GM21381 (cell line): Measurements from ENCODE around the gene LPO.

Source experiments
- ATAC-seq: cut with Tn5 transposase; IDR thresholded peaks from one replicate; pipeline ENCODE4 v1.9.1; 2021; ENCODE audit warnings: mild to moderate bottlenecking, moderate library complexity; ENCODE audit not compliant: unreplicated experiment

Gene LPO

DNA sequence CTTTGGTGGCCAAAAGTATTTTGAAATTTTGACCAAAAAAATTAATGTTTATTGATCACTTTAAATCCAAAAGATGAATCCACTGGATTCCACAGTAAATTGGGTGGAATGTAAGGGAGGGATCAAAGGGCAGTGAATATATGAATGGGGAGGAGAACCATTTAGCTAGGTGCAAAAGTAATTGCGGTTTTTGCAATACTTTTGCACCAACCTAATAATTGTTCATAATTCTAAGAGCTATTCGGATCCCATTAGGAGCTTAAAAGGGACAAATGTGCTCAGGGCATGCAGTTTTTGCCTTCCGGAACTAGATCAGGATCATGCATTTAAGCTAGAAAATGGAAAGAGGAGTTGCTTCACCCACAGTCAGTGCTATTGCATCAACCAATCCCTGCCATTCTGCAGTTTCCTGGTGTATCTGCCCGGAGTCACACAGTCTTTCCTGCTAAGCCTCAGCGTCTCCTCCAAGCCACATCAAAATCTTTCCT lies at the start of gene LPO:
Gene LPO, plus strand, starts transcription at position 438 of the 488 bp plus-strand sequence. CDS start 4,396 bp downstream, outside the sequence.
- no peak for ATAC-seq

DNA sequence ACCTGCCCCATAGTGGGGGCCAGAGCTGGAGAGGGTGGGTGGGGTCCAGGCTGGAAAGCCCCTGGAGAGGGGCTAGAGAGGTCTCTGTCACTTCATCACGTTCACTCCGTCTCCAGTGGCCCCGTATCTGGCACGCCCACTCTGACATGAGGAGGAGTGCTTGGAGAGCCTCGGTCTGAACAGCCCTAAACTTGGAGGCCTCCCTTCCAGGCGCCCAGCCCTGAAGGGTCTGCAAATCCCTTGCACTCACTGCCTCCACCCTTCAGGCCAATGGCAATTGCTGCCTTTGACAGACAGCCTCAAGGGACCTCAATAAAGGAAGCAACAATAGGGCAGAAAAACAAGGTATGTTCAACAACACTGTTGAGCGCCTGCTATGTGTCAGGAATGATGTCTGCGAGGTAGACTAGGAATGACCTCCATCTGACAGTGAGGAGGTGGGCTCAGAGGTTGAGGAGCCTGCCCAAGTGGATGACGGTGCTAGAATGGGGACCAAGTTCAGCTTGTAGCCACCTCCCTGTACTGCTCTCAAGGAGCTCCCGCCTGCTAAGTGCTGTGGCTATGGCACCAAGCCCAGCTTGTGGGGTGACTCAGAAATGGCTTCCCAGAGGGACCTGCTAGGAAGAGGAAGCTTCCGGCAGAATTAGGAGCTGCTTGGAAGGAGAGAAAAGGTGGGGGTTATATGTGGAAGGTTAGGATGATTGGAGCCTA lies 48.8 kb upstream of the LPO start:
- no peak for ATAC-seq

DNA sequence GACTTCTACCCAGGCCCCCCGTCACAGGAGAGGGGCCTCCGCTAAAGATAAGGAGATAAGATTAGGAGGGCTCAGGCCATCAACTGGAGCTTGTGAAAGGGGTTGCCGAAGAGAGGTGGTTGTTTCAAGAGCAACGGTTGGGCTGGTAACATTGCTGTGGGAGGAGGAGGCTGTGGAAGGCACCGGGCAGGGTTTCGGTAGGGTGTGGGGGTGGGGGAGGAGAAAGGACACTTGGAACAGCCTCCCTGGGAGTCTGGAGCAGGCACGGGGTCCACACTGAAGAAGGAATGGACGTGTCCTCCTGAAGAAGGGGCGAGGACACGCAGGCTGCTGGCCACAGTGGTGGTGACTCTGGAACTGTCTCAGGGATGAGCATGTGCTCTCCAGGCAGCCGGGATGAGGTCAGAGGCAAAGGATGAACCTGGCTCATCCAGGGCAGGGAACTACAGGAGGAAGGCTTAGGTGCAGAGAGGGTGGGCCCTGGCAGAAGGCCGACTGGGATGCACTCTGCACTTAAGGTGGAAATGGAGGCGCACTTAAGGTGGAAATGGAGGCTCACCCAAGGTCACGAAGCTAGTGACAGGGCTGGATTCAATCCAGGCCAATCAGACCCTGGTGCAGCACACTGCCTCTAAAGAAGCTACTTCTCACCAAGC lies 47.0 kb upstream of the LPO start:
- no peak for ATAC-seq

DNA sequence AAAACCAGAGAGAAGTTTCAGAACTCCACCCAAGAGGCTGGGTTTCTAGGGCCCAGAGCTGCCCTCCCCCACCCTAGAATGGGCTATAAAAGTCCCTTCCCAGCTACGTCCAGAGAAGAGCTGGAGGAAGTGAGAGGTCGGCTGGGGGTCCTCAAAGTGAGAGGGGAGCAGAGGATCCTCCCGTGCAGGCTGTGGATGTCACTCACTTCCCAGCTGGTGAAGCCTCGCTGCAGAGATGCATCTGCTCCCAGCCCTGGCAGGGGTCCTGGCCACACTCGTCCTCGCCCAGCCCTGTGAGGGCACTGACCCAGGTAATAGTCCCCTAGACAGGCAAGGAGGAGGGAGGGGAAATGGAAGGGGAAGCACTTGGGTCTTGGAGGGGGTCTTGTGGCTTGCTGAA lies 45.8 kb upstream of the LPO start, which contains the start of gene EPX:
Gene EPX, plus strand, starts transcription at position 115 of the 400 bp plus-strand sequence. Its CDS starts 121 bp downstream, at position 236.
- no peak for ATAC-seq

DNA sequence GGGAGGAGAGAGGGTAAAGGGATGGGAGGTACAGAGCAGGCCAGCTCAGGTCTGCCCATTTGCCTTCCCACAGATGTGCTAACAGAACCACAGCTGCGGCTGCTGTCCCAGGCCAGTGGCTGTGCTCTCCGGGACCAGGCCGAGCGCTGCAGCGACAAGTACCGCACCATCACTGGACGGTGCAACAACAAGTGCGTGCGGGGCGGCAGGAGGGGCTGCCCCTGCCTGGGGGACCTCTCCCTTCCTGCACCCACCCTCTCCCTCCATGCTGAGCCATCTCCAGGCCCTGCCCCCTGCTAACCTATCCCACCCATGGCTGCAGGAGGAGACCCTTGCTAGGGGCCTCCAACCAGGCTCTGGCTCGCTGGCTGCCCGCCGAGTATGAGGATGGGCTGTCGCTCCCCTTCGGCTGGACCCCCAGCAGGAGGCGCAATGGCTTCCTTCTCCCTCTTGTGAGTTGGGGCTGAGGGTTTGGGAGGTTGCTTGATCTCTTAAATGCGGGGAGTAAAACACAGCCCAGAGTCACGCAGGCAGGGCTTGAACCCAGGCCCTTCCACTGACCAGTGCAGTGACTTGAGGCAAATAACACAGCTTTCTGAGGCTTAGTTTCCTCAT lies 44.6 kb upstream of the LPO start:
- no peak for ATAC-seq

DNA sequence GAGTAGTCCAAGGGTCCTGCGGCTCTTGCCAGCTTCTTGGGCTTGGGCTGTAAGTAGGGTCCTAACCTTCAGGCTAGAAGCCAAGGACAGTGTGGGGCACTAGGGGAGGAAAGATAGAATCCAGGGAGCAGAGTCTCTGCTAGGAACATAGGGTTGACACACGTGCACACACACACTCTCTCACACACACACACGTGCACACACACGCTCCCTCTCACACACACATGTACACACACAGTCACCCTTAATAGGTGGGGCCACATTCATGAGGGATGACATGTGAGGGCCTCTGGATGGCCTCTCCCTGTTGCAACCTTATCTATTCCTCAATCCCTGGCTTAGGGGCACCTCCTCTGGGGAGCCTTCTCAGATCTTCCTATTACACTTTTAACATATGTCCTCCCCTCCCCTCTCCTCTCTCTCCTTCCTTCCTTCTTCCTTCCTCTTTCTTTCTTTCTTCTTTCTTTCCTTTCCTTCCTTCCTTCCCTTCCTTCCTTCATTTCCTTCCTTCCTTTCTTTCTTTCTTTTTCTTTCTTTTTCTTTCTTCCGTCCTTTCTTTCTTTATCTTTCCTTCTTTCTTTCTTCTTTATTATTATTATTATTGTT lies 42.8 kb upstream of the LPO start:
- ATAC-seq: no peak

DNA sequence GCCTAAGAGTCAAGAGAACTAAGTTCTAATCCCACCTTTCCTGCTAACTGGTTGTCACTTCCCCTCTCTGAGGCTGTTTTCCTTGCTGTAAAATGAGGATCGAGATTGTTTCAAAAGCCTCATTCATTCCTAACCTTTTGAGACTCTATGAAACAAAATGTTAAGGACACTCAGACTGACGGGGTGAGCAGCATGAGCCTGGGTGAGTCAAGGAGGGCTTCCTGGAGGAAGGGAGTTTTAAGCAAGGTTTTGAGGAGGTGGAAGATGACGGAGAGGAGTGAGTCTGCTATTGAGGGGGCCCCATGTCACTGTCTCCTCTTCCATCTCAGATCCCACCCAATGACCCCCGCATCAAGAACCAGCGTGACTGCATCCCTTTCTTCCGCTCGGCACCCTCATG lies 41.8 kb upstream of the LPO start:
- ATAC-seq: no peak

DNA sequence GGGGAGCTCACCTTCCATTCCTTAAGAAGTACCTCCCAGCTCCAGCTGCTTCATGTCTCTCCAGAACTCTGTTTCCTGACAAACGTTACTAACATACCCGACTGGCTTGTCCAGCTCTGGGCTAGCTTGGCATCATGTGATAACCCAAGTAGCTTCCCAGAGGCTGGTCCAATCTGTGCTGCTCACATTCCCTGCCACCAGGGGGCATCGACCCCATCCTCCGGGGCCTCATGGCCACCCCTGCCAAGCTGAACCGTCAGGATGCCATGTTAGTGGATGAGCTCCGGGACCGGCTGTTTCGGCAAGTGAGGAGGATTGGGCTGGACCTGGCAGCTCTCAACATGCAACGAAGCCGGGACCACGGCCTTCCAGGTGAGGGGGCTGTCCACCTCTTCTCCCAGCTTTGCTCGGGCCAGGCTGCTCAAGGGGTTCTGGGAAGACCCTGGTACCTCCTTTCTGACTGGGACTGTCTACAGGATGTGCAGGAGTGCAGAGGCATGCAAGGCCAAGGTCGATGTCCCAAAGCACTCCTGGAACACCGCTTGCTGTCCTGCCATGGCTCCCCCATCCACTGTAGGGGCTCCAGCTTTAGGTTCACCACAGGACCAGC lies 38.3 kb upstream of the LPO start:
- no peak for ATAC-seq

DNA sequence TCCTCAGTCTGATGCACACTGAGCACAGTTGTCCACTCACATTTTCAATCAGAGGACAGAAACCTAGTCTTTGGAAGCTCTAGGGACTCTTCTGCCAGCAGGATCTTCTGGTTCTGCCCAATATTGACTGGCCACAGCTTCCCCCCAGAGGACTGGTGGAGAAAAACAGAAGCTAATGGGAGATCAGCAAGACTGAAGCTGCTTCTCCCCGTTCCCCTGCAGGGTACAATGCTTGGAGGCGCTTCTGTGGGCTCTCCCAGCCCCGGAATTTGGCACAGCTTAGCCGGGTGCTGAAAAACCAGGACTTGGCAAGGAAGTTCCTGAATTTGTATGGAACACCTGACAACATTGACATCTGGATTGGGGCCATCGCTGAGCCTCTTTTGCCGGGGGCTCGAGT lies 35.5 kb upstream of the LPO start:
- ATAC-seq: no peak

DNA sequence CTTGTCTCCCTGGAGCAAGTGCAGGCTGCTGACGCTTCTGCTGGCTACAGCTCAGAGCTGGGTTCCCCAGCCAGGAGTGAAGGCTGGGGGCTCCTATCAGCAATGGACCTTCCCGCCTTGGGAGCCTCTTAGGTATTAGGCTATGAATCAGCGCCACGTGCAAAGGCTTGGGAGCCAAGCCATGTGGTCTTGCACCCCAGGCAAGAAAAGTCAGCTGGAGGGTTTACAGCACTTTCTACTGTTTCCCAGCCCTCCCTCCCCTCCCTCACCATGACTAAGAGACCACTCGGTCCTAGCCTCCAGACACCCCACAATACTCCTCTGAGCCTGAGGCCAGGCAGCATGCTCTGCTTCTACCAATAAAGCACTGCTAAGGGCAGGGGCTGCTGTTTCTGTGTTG lies 33.6 kb upstream of the LPO start:
- ATAC-seq: no peak

DNA sequence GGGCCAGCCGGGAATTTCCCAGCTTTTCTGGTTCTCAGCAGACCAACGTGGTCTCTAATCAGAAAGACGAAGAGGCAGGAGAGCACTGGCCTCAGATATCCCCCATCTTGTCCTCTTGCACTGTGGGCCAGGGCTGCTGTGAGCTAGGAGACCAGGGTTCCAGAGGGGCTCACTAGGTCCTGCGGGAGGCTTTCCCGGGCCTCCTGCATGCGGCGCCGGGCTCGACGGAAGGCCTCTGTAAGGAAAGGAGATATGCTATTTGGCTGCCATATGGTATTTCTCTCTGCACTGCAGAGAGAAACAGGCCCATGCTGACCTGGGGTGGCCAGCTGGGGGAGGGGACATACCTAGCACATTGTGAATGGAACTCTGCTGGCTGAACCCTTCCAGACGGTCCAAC lies 32.4 kb upstream of the LPO start:
- ATAC-seq: no peak

DNA sequence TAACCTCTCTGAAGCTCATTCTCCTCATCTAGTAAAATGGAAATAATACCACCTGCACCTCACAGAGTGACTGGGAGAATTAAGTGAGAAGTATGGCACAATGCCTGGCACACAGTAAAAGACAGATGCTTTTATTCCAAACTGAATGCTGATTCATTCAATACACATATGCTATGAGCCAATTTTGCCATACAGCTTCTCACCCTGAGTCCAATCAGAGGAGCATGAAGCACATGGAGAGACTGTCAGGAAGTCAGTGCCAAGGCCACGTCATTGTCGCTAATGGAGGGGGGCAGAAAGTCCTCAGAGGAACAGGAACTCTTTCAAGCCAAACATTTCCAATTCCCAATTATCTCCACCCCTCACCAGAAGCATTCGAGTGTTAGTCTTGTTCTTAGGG lies 30.9 kb upstream of the LPO start:
- ATAC-seq: no peak

DNA sequence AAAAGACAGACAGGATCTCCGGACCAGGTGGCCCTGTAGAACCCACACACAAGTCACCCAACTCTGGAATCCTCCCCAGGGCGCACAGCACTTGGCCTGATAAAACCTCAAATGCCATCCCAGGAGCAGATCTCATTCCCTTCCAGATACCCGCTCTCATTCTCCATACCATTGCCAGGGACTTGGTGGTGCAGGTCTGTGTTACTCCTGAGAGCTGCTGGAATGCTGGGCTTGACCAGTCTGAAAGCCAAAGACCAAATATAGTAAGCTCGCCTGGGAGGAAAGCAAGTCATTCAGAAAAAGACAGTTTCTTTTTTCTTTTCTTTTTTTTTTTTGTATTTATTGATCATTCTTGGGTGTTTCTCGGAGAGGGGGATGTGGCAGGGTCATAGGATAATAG lies 30.0 kb upstream of the LPO start:
- ATAC-seq: no peak

DNA sequence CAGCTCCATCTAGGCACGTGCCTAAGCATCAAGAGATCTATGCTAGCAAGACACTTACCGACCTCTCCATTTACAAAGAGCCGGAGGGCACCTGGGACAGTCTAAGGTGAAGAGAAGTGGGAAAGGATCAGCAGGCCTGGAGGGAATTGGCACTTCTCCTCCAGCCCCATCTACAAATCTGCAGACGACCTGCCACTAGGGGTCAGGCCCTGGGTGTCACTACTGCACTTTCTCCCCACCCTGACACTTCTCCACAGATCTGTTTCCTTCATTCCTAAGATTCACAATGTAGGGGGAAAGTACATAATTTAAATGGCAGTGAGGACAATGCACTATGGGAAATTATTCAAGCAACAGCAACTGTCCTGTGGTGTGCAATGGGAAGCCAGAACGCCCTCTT lies 27.5 kb upstream of the LPO start:
- ATAC-seq: no peak

DNA sequence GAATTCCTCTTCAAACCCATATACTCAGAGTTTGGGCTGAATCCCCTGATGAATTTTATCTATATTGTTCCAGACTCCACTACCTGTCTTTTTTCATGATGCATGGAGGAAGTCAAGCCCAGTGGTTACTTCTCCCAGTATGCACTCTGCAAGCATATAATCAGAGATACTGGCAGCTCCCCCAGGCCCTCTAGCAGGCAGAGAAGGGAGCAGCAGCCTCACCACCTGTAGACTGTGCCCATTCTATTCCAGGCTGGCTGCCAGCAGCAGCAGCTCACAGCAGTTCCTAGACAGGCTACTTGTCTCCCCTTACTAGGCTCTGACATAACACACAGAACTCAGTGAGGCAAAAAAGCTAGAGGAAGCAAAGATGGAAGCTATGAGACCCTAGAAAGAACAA lies 22.7 kb upstream of the LPO start:
- no peak for ATAC-seq

DNA sequence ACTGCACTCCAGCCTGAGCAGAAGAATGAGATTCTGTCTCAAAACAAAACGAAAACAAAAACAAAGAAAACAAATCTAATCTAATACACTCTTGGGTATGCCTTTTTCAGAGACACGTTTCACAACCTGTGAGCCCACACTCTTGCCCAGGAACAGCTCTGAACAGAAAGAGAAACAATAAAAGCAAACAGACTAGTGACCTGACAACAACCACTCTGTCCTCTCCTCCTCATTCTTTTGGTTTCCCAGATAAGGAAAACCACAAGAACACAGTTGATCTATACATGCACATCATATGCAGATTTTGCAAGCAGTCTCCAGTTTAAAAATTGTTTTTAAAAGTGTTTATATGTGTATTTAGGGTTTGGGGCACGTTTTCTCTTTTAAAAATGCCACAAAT lies 20.6 kb upstream of the LPO start:
- ATAC-seq: no peak

DNA sequence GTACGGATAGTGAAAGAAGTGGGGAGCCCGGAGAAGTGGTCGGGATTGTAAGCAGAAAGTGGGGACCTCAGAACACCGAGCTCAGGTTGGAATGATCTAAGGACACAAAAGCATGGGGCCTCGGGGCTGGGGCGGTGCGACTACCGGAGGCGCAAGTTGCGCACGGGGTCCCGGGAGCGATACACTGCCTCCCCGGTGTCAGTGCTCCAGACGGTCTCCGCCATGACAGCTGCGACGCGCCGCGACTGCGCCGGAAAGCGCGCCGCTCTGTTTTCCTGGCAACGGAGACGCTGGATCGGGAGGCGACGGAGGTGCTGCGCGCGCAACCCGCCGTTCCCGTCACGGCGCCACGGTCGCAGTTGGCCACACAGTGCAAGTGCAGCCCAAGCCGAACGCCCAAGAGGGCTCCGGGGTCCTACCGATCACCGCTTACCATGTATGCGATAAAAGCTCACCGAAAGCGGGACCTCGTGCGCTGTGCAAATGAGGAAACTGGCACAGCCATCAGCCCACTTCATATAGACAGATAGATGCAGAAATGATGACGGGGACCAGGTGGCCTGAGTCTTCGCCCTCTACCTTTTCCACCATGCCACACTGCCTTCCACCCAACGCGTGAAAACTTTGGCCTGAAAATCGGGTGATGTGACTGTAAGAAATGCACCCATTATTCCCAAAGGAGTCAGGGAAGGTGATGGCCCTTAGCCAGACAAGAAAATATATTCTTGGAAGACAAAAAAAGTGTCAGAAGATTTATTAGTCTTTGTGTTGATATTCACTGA lies 19.2 kb upstream of the LPO start, which contains the start of gene MKS1:
Gene MKS1, minus strand, starts transcription at position 249 of the 782 bp plus-strand sequence. Its CDS starts 25 bp downstream, at position 224.
- peak; percentile 97 for ATAC-seq

DNA sequence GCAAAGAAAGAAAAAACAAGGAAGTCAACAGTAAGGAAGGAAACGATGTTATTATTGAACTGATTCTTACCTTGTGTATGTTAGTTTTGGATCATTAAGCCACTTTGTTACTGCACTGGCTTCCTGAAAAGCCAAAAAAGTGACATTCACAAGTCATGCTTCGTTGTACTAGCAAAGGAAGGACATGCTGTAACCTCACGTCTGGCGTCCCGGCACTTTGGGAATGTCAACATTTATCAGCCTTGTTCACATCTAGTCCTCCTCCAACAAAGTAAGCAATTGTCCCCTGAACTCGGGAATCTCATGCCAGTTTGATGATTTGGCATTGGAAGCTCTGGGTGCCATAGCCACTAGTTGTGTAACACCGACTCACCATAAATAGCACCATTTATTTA lies 18.6 kb upstream of the LPO start:
- ATAC-seq: no peak

DNA sequence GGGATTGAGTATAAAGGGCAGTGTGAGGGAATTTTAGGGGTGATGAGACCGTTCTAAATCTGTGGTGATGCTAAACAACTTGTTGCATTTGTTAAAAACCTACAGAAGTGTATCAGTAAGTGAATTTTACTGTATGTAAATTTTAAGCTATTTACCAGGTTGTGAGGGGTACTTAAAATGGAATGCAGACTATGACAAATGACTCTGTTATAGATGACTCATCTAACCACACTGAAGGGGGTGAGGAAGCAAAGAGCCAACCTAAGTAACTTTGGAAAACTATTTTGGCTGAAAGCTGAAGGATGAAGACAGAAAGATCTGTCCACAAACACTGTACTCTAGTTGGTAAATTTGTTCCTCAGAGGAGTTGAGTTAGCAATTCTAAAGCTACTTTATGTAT lies 14.1 kb upstream of the LPO start:
- no peak for ATAC-seq

DNA sequence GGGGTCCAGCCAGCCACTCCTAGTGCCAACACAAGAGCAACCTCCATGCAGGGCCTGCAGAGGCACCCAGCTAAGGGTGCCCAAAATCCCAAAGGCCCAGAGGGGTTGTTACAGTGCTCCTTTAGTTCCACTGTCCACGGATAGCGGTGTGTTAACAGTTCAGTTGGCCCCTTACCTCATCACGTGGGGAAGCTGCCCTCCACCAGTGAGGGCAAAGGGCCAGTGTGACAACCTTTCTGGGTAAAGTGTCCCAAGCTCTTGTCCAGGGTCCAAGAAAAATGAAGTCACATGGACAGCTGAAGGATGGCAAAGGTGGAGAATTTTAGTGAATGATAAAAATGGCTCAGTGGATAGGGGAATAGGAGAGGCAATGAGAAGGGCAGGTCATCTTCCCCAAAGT lies 10.7 kb upstream of the LPO start:
- no peak for ATAC-seq
